Measurements from ENCODE around the gene SMIM27. TPM values are rescaled to one million over a fixed set of nuclear protein-coding genes. Genes with fewer than 3 reads are reported as not detected.

The SMIM27 gene
- total and polyA plus RNA-seq, 2 experiments from 2014 or later: 3.4 to 24.4 TPM

DNA sequence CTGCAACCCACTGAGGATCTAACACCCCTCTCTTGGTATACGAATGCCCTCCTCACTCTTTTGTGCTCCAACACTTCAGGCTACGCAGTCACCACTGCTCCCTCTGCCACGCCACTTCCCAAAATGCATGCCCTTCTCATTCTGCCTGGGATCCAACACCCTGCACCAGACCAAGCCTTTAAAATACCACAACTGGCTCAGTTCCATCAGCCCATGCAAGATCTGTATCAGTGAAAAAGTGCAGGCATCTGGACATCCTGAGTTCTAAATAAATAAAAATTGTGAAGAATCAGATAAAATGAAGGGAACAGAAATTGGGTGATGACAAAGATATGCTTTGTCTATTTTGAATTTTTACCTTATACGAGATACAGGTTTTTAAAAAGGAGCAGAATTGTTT is 18.1 kb downstream of the SMIM27 start:
- Histone ChIP-seq H3K4me2 (no peak overlapping the region), H3K9me3 (ENCODE audit: low read depth) (no peaks in the 10 kb centered on the region), H3K4me1 (ENCODE audit: insufficient read depth) (peaks cover 18% of the 10 kb centered on the region), H4K20me1 (ENCODE audit: insufficient read depth, poor library complexity, severe bottlenecking) (peaks cover 5% of the 10 kb centered on the region), H3K27me3 (no peaks in the 10 kb centered on the region), H3K4me3 (no peak overlapping the region), H3K27ac (no peak overlapping the region), H3K36me3 (replicated peaks; ENCODE audit: insufficient read depth, low read depth) (no peaks in the 10 kb centered on the region), H3K79me2 (peaks cover 44% of the 10 kb centered on the region), H3K9me2 (replicated peaks; ENCODE audit: insufficient read depth) (no peaks in the 10 kb centered on the region), H2AFZ (no peak overlapping the region)
- WGBS (ENCODE audit: low lambda C conversion rate, missing lambda C conversion rate): 97% methylated on average over 4 of the region's 4 CpGs
- DNase-seq (ENCODE audit: low spot score): no peak
- TF ChIP-seq EZH2 (IDR thresholded peaks at IDR 0.05; ENCODE audit: borderline replicate concordance): no peak
- no peak for TF ChIP-seq CTCF (IDR thresholded peaks at IDR 0.05; ENCODE audit: poor library complexity)
- TF ChIP-seq EZH2phosphoT487 (IDR thresholded peaks at IDR 0.05; ENCODE audit: low read depth, severe bottlenecking, unreplicated experiment): no peak

GRCh38 chr9:32571969-32572899 is 20.1 kb downstream of the SMIM27 start:
- H4K20me1 ChIP-seq (ENCODE audit: insufficient read depth, poor library complexity, severe bottlenecking): peaks cover 5% of the 10 kb centered on the region
- DNase-seq (ENCODE audit: low spot score): peak; percentile 89
- H3K4me2 ChIP-seq: peak overlapping the region; percentile 86
- no peaks in the 10 kb centered on the region for H3K9me2 ChIP-seq (replicated peaks; ENCODE audit: insufficient read depth)
- WGBS (ENCODE audit: low lambda C conversion rate, missing lambda C conversion rate): 2% methylated on average over 17 of the region's 17 CpGs
- H2AFZ ChIP-seq: peak overlapping the region; percentile 75
- H3K27ac ChIP-seq: peak overlapping the region; percentile 95
- no peaks in the 10 kb centered on the region for H3K9me3 ChIP-seq (ENCODE audit: low read depth)
- TF ChIP-seq EZH2 (IDR thresholded peaks at IDR 0.05; ENCODE audit: borderline replicate concordance) (no peak), CTCF (IDR thresholded peaks at IDR 0.05; ENCODE audit: poor library complexity) (peak; percentile 68)
- H3K79me2 ChIP-seq: peaks cover 37% of the 10 kb centered on the region
- H3K4me1 ChIP-seq (ENCODE audit: insufficient read depth): peaks cover 18% of the 10 kb centered on the region
- no peaks in the 10 kb centered on the region for H3K27me3 ChIP-seq
- peak overlapping the region; percentile 74 for H3K4me3 ChIP-seq
- H3K36me3 ChIP-seq (replicated peaks; ENCODE audit: insufficient read depth, low read depth): no peaks in the 10 kb centered on the region

GRCh38 chr9:32572900-32573523 is 20.9 kb downstream of the SMIM27 start, which contains the start of gene NDUFB6:
NDUFB6 (minus strand) TSS chr9:32573159; CDS start chr9:32573060, 99 bp downstream.
- no peaks in the 10 kb centered on the region for H3K9me2 ChIP-seq (replicated peaks; ENCODE audit: insufficient read depth)
- H3K27ac ChIP-seq: peak within 1 kb of the TSS; percentile 95
- peak; percentile 96 for DNase-seq (ENCODE audit: low spot score)
- peaks cover 18% of the 10 kb centered on the region for H3K4me1 ChIP-seq (ENCODE audit: insufficient read depth)
- no peaks in the 10 kb centered on the region for H3K36me3 ChIP-seq (replicated peaks; ENCODE audit: insufficient read depth, low read depth)
- TF ChIP-seq CTCF (IDR thresholded peaks at IDR 0.05; ENCODE audit: poor library complexity) (no peak), EZH2 (IDR thresholded peaks at IDR 0.05; ENCODE audit: borderline replicate concordance) (no peak), EZH2phosphoT487 (IDR thresholded peaks at IDR 0.05; ENCODE audit: low read depth, severe bottlenecking, unreplicated experiment) (no peak)
- WGBS (ENCODE audit: low lambda C conversion rate, missing lambda C conversion rate): 1% methylated on average over 36 of the region's 36 CpGs
- peak within 1 kb of the TSS; percentile 86 for H3K4me2 ChIP-seq
- peak within 1 kb of the TSS; percentile 97 for H2AFZ ChIP-seq
- no peaks in the 10 kb centered on the region for H3K9me3 ChIP-seq (ENCODE audit: low read depth)
- H3K4me3 ChIP-seq: peak within 1 kb of the TSS; percentile 74
- H4K20me1 ChIP-seq (ENCODE audit: insufficient read depth, poor library complexity, severe bottlenecking): peaks cover 5% of the 10 kb centered on the region
- peaks cover 35% of the 10 kb centered on the region for H3K79me2 ChIP-seq
- no peaks in the 10 kb centered on the region for H3K27me3 ChIP-seq
